ENCODE results near the gene WFDC1. TPM values are rescaled to one million over a fixed set of nuclear protein-coding genes. Genes with fewer than 3 reads are reported as not detected.

The WFDC1 gene
- total RNA-seq, 1 donor from 2014 or later, result 0.24 TPM

DNA sequence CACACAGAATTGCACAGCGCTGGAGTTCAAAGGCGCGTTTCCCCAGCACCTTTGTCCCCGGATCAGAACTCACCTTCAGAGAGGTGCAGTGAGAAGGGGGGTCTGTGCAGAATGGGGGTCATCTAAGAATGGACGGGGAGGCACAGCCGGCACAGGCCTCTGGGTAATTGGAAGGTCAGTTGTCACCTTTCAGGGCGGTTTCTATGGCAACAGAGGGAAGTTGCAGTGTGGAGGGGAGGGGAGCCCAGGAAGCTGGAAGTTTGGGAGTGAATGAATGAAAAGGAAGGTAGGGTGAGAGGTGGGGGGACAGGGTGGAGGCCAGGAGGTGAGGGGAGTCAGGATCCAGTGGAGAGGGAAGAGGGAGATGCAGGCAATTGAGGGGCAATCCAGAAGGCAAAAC is 42.5 kb upstream of the WFDC1 start:
- DNase-seq (ENCODE audit: extremely low spot score, unreplicated experiment), result no peak
- Mint-ChIP-seq H3K27ac (ENCODE audit: unreplicated experiment) (no peak overlapping the region), H3K9me3 (ENCODE audit: unreplicated experiment) (no peaks in the 10 kb centered on the region), H3K4me1 (ENCODE audit: unreplicated experiment) (no peaks in the 10 kb centered on the region), H3K4me3 (ENCODE audit: unreplicated experiment) (no peak overlapping the region), H3K36me3 (ENCODE audit: unreplicated experiment) (no peaks in the 10 kb centered on the region), H3K27me3 (ENCODE audit: unreplicated experiment) (peaks cover 74% of the 10 kb centered on the region)
- TF ChIP-seq, protein P1, sequence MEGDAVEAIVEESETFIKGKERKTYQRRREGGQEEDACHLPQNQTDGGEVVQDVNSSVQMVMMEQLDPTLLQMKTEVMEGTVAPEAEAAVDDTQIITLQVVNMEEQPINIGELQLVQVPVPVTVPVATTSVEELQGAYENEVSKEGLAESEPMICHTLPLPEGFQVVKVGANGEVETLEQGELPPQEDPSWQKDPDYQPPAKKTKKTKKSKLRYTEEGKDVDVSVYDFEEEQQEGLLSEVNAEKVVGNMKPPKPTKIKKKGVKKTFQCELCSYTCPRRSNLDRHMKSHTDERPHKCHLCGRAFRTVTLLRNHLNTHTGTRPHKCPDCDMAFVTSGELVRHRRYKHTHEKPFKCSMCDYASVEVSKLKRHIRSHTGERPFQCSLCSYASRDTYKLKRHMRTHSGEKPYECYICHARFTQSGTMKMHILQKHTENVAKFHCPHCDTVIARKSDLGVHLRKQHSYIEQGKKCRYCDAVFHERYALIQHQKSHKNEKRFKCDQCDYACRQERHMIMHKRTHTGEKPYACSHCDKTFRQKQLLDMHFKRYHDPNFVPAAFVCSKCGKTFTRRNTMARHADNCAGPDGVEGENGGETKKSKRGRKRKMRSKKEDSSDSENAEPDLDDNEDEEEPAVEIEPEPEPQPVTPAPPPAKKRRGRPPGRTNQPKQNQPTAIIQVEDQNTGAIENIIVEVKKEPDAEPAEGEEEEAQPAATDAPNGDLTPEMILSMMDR (IDR thresholded peaks at IDR 0.05), result no peak

DNA sequence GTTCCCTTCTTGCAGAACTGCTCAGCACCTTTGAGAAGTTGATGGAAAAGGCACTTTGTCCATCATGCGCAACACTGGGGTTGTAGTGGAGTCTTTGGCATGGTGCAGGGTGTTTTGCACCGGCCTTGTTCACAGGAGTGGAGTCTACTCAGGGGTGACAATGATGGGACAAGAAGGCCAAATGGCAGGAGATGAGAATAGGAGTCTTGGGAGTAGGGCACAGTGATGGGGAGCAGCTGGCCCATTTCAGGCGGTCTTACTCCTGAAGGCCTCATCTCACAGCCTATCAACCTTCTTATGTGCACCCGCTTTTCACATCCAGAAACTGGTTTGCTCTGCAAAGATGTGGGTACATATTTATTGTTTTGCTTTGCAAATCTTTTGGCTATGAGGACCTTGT is 41.5 kb upstream of the WFDC1 start:
- DNase-seq (ENCODE audit: extremely low spot score, unreplicated experiment), result no peak
- H3K36me3 Mint-ChIP-seq (ENCODE audit: unreplicated experiment), result no peaks in the 10 kb centered on the region
- H3K9me3 Mint-ChIP-seq (ENCODE audit: unreplicated experiment), result no peaks in the 10 kb centered on the region
- no peak overlapping the region for H3K27ac Mint-ChIP-seq (ENCODE audit: unreplicated experiment)
- TF ChIP-seq, protein P1 (IDR thresholded peaks at IDR 0.05), result no peak
- H3K4me3 Mint-ChIP-seq (ENCODE audit: unreplicated experiment), result no peak overlapping the region
- no peaks in the 10 kb centered on the region for H3K4me1 Mint-ChIP-seq (ENCODE audit: unreplicated experiment)
- H3K27me3 Mint-ChIP-seq (ENCODE audit: unreplicated experiment), result peaks cover 80% of the 10 kb centered on the region

DNA sequence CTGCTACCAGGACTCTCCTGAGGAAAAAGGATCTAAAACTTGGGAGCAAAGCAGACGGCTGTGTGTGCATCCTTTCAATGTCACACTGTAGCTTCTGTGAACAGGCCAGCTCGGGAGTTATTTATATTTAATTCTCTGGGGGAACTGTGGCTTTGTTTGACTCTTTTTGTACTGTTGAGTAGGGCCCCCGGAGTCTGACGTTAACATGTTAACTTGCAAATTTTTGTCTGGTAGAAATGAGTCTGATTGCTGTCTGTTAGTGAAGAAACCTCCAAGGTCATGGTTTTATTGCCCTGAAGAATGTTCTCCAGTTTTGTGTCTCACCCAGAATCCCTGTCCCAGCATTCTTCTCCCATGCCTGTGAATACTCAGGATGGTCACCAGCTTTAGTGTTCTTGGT is 40.6 kb upstream of the WFDC1 start:
- H3K4me1 Mint-ChIP-seq (ENCODE audit: unreplicated experiment), result no peaks in the 10 kb centered on the region
- peaks cover 83% of the 10 kb centered on the region for H3K27me3 Mint-ChIP-seq (ENCODE audit: unreplicated experiment)
- TF ChIP-seq, protein P1 (IDR thresholded peaks at IDR 0.05), result no peak
- no peaks in the 10 kb centered on the region for H3K36me3 Mint-ChIP-seq (ENCODE audit: unreplicated experiment)
- no peak overlapping the region for H3K27ac Mint-ChIP-seq (ENCODE audit: unreplicated experiment)
- H3K9me3 Mint-ChIP-seq (ENCODE audit: unreplicated experiment), result no peaks in the 10 kb centered on the region
- no peak overlapping the region for H3K4me3 Mint-ChIP-seq (ENCODE audit: unreplicated experiment)
- DNase-seq (ENCODE audit: extremely low spot score, unreplicated experiment), result no peak

DNA sequence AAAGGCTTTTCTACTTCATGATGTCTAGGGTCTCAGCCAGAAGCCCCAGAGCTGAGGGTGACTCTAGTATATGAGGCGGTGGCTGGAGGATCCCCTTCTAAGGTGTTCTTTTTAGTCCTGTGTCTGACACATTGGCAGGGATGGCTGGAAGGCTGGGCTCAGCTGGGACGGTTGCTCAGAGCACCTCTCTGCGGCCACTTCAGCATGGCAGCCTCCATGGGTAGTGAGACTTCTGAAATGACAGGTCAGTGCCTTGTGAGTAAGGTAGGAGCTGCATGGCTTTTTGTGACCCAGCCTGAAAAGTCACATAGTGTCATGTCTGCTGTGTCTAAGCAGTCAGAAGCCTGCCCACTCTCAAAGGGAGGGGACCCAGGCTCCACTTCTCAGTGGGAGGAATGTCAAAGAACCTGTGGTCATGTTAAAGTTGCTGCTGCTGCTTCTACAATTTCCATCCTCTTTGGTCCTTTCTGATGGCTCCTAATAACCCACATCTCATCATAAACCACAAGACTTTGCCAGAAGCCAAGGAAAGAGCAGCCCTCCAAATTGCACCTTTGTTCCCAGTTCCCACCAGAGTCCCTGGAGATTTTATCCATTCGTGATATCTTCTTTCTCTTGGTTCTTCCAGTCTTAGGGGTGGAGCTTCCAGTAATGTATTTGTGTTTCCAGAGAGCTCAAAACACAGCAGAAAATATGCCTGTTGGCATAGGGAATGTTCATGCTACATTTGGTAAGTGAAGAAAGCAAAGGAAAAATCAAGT is 39.4 kb upstream of the WFDC1 start:
- Mint-ChIP-seq H3K27ac (ENCODE audit: unreplicated experiment) (no peak overlapping the region), H3K9me3 (ENCODE audit: unreplicated experiment) (no peaks in the 10 kb centered on the region), H3K4me1 (ENCODE audit: unreplicated experiment) (no peaks in the 10 kb centered on the region), H3K27me3 (ENCODE audit: unreplicated experiment) (peaks cover 76% of the 10 kb centered on the region), H3K36me3 (ENCODE audit: unreplicated experiment) (no peaks in the 10 kb centered on the region), H3K4me3 (ENCODE audit: unreplicated experiment) (no peak overlapping the region)
- DNase-seq (ENCODE audit: extremely low spot score, unreplicated experiment), result no peak
- TF ChIP-seq, protein P1 (IDR thresholded peaks at IDR 0.05), result no peak

DNA sequence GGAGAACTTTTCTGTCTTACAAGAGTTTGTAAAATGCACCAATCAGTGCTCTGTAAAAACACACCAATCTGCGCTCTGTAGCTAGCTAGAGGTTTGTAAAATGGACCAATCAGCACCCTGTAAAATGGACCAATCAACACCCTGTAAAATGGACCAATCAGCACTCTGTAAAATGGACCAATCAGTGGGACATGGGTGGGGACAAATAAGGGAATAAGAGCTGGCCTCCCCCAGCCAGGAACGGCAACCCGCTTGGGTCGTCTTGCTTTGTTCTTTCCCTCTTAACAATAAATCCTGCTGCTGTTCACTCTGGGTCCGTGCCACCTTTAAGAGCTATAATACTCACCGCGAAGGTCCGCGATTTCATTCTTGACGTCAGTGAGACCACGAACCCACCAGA is 36.4 kb upstream of the WFDC1 start:
- no peaks in the 10 kb centered on the region for H3K36me3 Mint-ChIP-seq (ENCODE audit: unreplicated experiment)
- TF ChIP-seq, protein P1 (IDR thresholded peaks at IDR 0.05), result no peak
- no peak overlapping the region for H3K27ac Mint-ChIP-seq (ENCODE audit: unreplicated experiment)
- H3K4me3 Mint-ChIP-seq (ENCODE audit: unreplicated experiment), result no peak overlapping the region
- no peaks in the 10 kb centered on the region for H3K9me3 Mint-ChIP-seq (ENCODE audit: unreplicated experiment)
- DNase-seq (ENCODE audit: extremely low spot score, unreplicated experiment), result no peak
- H3K27me3 Mint-ChIP-seq (ENCODE audit: unreplicated experiment), result peaks cover 63% of the 10 kb centered on the region
- H3K4me1 Mint-ChIP-seq (ENCODE audit: unreplicated experiment), result no peaks in the 10 kb centered on the region
